Loucy (cell line): ENCODE data around the gene TGFBRAP1.

ENCODE experiments used
- H2AFZ ChIP-seq: fragments of 200-600 bp; sonication (generic); 2 replicates; pipeline ENCODE4 v1.6.0; 2016; ENCODE audit warnings: antibody characterized with exemption, mild to moderate bottlenecking, low read length, moderate library complexity
- H3F3A ChIP-seq: fragments of 200-600 bp; 2 replicates; pipeline ENCODE4 v1.6.0; 2016; ENCODE audit warnings: antibody characterized with exemption, low read depth, mild to moderate bottlenecking
- H3K27me3 ChIP-seq: fragments of 200-600 bp; sonication (generic); 2 replicates; pipeline ENCODE4 v1.6.1; 2014; ENCODE audit warnings: low read length, mild to moderate bottlenecking; ENCODE audit not compliant: insufficient read depth, poor library complexity, severe bottlenecking
- H3K36me3 ChIP-seq: fragments of 200-600 bp; sonication (generic); 2 replicates; pipeline ENCODE4 v1.6.1; 2016; ENCODE audit warnings: low read length; ENCODE audit not compliant: insufficient read depth
- H3K4me1 ChIP-seq: fragments of 200-600 bp; sonication (generic); 2 replicates; pipeline ENCODE4 v1.5.1; 2014; ENCODE audit warnings: low read length, mild to moderate bottlenecking; ENCODE audit not compliant: insufficient read depth, poor library complexity, severe bottlenecking
- H3K4me2 ChIP-seq: fragments of 200-600 bp; sonication (generic); 2 replicates; pipeline ENCODE4 v1.6.0; 2014; ENCODE audit warnings: antibody characterized with exemption, low read length, low read depth, mild to moderate bottlenecking; ENCODE audit not compliant: poor library complexity, severe bottlenecking
- H3K4me3 ChIP-seq: fragments of 200-600 bp; sonication (generic); 2 replicates; pipeline ENCODE4 v1.5.1; 2014; ENCODE audit warnings: low read length, mild to moderate bottlenecking, mixed read lengths; ENCODE audit not compliant: poor library complexity, severe bottlenecking
- H3K79me2 ChIP-seq: fragments of 200-600 bp; sonication (generic); 2 replicates; pipeline ENCODE4 v1.6.1; 2014; ENCODE audit warnings: low read length; ENCODE audit not compliant: insufficient read depth
- H3K9ac ChIP-seq: fragments of 200-600 bp; sonication (generic); 2 replicates; pipeline ENCODE4 v1.6.0; 2014; ENCODE audit warnings: mild to moderate bottlenecking, low read depth, low read length, moderate library complexity; ENCODE audit not compliant: poor library complexity, severe bottlenecking
- H3K9me2 ChIP-seq: fragments of 200-600 bp; sonication (generic); replicated peaks from 2 replicates; pipeline ENCODE4 v1.6.1; 2016; ENCODE audit warnings: low read depth, low read length, mixed read lengths
- H3K9me3 ChIP-seq: fragments of 200-600 bp; sonication (generic); 2 replicates; pipeline ENCODE4 v1.6.1; 2014; ENCODE audit warnings: mild to moderate bottlenecking, antibody characterized with exemption, low read length, low read depth; ENCODE audit not compliant: insufficient read depth
- H4K20me1 ChIP-seq: fragments of 200-600 bp; sonication (generic); 2 replicates; pipeline ENCODE4 v1.6.0; 2014; ENCODE audit warnings: antibody characterized with exemption, low read length, mild to moderate bottlenecking; ENCODE audit not compliant: insufficient read depth, poor library complexity, severe bottlenecking
- EZH2phosphoT487 ChIP-seq: fragments of 200-600 bp; IDR thresholded peaks from 2 replicates; pipeline ENCODE4 v1.6.1; 2018; ENCODE audit warnings: antibody characterized with exemption, mild to moderate bottlenecking, moderate library complexity, borderline replicate concordance
- TF ChIP-seq, protein P1 (sequence below): fragments of 200-600 bp; sonication (generic); conservative IDR thresholded peaks from 2 replicates; pipeline ENCODE4 v1.5.1; 2014; ENCODE audit warnings: mild to moderate bottlenecking, antibody characterized with exemption, low read length

TGFBRAP1 gene

GRCh38 chr2:105291981-105292380 is 37.6 kb downstream of the TGFBRAP1 start:
- Histone ChIP-seq H3K4me3 (no peak overlapping the region), H3K4me2 (no peak overlapping the region), H3F3A (no peaks in the 10 kb centered on the region)

DNA sequence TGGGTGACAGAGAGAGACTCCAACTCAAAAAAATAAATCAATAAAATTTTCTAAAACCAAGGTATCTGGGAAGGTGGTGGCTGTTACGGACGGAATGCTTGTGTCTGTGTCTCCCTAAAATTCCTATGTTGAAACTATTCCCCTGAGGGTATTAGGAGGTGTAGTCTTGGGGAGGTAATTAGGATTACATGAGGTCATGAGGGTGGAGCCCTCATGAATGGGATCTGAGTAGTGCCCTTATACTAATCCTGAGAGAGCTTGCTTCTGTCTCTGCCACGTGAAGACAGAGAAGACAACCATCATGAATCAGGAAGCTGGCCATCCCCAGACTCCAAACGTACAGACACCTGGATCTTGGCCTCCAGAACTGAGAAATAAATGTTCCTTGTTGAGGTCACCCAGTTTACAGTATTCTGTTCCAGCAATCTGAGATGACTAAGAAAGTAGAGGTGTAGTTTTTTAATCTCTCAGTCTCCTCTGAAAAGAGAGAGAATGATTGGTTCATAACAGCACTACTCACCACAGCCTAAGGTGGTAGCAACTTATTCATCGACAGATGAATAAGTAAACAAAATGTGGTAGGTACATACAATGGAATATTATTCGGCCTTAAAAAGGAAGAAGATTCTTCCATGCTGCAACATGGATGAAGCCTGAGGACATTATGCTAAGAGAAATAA is 38.4 kb downstream of the TGFBRAP1 start:
- peaks cover 91% of the 10 kb centered on the region; the same call in 1 of the 2 replicates for H3K36me3 ChIP-seq
- H3K9me2 ChIP-seq: no peaks in the 10 kb centered on the region
- H3K9me3 ChIP-seq: no peaks in the 10 kb centered on the region
- no peaks in the 10 kb centered on the region for H3K27me3 ChIP-seq
- H3K9ac ChIP-seq: no peak overlapping the region
- H2AFZ ChIP-seq: no peak overlapping the region
- H3K4me3 ChIP-seq: no peak overlapping the region
- peaks cover 3% of the 10 kb centered on the region; the same call in 1 of the 2 replicates for H3K79me2 ChIP-seq
- no peaks in the 10 kb centered on the region for H4K20me1 ChIP-seq
- H3K4me1 ChIP-seq: no peaks in the 10 kb centered on the region
- H3F3A ChIP-seq: no peaks in the 10 kb centered on the region
- no peak for TF ChIP-seq EZH2phosphoT487
- TF ChIP-seq, protein P1, sequence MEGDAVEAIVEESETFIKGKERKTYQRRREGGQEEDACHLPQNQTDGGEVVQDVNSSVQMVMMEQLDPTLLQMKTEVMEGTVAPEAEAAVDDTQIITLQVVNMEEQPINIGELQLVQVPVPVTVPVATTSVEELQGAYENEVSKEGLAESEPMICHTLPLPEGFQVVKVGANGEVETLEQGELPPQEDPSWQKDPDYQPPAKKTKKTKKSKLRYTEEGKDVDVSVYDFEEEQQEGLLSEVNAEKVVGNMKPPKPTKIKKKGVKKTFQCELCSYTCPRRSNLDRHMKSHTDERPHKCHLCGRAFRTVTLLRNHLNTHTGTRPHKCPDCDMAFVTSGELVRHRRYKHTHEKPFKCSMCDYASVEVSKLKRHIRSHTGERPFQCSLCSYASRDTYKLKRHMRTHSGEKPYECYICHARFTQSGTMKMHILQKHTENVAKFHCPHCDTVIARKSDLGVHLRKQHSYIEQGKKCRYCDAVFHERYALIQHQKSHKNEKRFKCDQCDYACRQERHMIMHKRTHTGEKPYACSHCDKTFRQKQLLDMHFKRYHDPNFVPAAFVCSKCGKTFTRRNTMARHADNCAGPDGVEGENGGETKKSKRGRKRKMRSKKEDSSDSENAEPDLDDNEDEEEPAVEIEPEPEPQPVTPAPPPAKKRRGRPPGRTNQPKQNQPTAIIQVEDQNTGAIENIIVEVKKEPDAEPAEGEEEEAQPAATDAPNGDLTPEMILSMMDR: no peak
- no peak overlapping the region for H3K4me2 ChIP-seq

More at GRCh38 chr2:105291981-105292380, 37.6 kb downstream of the TGFBRAP1 start:
- H3K4me1 ChIP-seq: no peaks in the 10 kb centered on the region
- no peaks in the 10 kb centered on the region for H3K9me2 ChIP-seq
- H3K79me2 ChIP-seq: peaks cover 3% of the 10 kb centered on the region; the same call in 1 of the 2 replicates
- no peaks in the 10 kb centered on the region for H3K9me3 ChIP-seq
- no peaks in the 10 kb centered on the region for H3K27me3 ChIP-seq
- H3K36me3 ChIP-seq: peaks cover 90% of the 10 kb centered on the region; the same call in 1 of the 2 replicates
- TF ChIP-seq, protein P1: no peak
- TF ChIP-seq EZH2phosphoT487: no peak
- no peaks in the 10 kb centered on the region for H4K20me1 ChIP-seq
- H3K9ac ChIP-seq: no peak overlapping the region
- no peak overlapping the region for H2AFZ ChIP-seq

DNA sequence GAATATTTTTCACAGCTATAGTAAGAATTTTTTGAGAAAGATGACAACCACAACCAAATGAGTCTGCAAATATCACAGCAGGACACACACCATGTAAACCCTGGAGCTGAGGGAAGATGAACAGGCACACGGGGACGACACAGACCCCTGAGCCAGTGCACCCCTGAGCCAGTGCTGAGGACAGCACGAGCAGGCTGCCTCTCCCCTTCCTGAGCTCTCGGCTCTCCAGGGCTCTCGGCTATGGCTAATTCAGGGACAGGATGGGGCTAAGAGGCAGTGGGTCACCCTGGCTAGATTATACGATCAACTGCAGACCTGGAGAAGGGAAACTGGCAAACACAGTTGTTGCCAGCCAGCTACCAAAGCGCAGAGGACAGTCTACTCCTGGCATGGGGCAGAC is 41.4 kb downstream of the TGFBRAP1 start:
- Histone ChIP-seq H3K9me2 (no peaks in the 10 kb centered on the region), H4K20me1 (no peaks in the 10 kb centered on the region), H3K36me3 (peaks cover 93% of the 10 kb centered on the region; the same call in 1 of the 2 replicates), H3K27me3 (no peaks in the 10 kb centered on the region), H3F3A (no peaks in the 10 kb centered on the region), H3K4me2 (no peak overlapping the region), H3K79me2 (peaks cover 3% of the 10 kb centered on the region; the same call in 1 of the 2 replicates), H3K9ac (no peak overlapping the region), H3K4me1 (no peaks in the 10 kb centered on the region), H2AFZ (no peak overlapping the region), H3K4me3 (no peak overlapping the region), H3K9me3 (no peaks in the 10 kb centered on the region)
- TF ChIP-seq, protein P1: no peak
- no peak for TF ChIP-seq EZH2phosphoT487
